ENCODE results near the gene PSMB7. TPM values are rescaled to one million over a fixed set of nuclear protein-coding genes. Genes with fewer than 3 reads are reported as not detected.
A peak's percentile ranks its signal among the peaks of the same experiment; 100 is the strongest.

The PSMB7 gene
- polyA plus RNA-seq, 1 of the 3 experiments (the other 2 are of a cell fraction): 357 TPM

GRCh38 chr9:124455820-124456219 lies 40.6 kb upstream of the PSMB7 start (continued):
- TF ChIP-seq PBX3 (IDR thresholded peaks at IDR 0.05): no peak
- no peak for TF ChIP-seq RXRA (IDR thresholded peaks at IDR 0.05; ENCODE audit: borderline replicate concordance, low read depth)
- no peak for TF ChIP-seq REST (IDR thresholded peaks at IDR 0.05; ENCODE audit: low read depth, low read length)

- no peaks in the 10 kb centered on the region for H3F3A ChIP-seq (replicated peaks; ENCODE audit: insufficient read depth)
- H4K20me1 ChIP-seq (ENCODE audit: insufficient read depth): no peaks in the 10 kb centered on the region
- H3K4me3 ChIP-seq (ENCODE audit: low read depth in 2 of 2, low read length in 1 of 2): no peak overlapping the region
- no peak overlapping the region for H2AFZ ChIP-seq (ENCODE audit: low read depth)
- 69% methylated on average over 6 of the region's 14 CpGs for WGBS (ENCODE audit: low lambda C conversion rate)
- peak; percentile 32 for DNase-seq
- ChIA-PET CTCF (no interaction called here), POLR2A (no interaction called here)
- no peak overlapping the region for H3K27ac ChIP-seq (ENCODE audit: low read depth in 2 of 2, low read length in 1 of 2)
- H3K4me2 ChIP-seq: no peak overlapping the region
- H3K9me2 ChIP-seq: no peaks in the 10 kb centered on the region
- peaks cover 0 to 12% of the 10 kb centered on the region in 2 experiments; a peak in 1 of 4 replicates for H3K4me1 ChIP-seq (ENCODE audit: control insufficient read depth in 1 of 2, insufficient read depth in 2 of 2, low read depth in 1 of 2, low read length in 1 of 2)
- TF ChIP-seq ZBTB33 (IDR thresholded peaks at IDR 0.05; ENCODE audit: borderline replicate concordance, low read depth) (no peak), TEAD4 (IDR thresholded peaks at IDR 0.05; ENCODE audit: borderline replicate concordance, insufficient read depth) (no peak), NFIC (IDR thresholded peaks at IDR 0.05; ENCODE audit: borderline replicate concordance) (no peak), FOXJ3 (CRISPR knock-in tag; IDR thresholded peaks at IDR 0.05) (no peak), GATA2 (CRISPR knock-in tag; IDR thresholded peaks at IDR 0.05) (no peak)
- no peak overlapping the region for H3K9ac ChIP-seq
- no peaks in the 10 kb centered on the region for H3K9me3 ChIP-seq
- no peaks in the 10 kb centered on the region for H3K36me3 ChIP-seq (replicated peaks in 1 of 2; ENCODE audit: control insufficient read depth in 1 of 2, insufficient read depth in 2 of 2, low read length in 1 of 2)
- H3K79me2 ChIP-seq (ENCODE audit: insufficient read depth): no peaks in the 10 kb centered on the region
- no peaks in the 10 kb centered on the region for H3K27me3 ChIP-seq (ENCODE audit: insufficient read depth)
Observed at GRCh38 chr9:124454791-124455443, 39.7 kb upstream of the PSMB7 start.
